Naive thymus-derived CD4-positive, alpha-beta T cell (primary cell): ENCODE data around the gene SNX13. TPM values are rescaled to one million over a fixed set of nuclear protein-coding genes. Genes with fewer than 3 reads are reported as not detected.
A peak's percentile ranks its signal among the peaks of the same experiment; 100 is the strongest.

Source experiments
- ATAC-seq: fragments of 150-1000 bp; cut with Tn5 transposase; 2 replicates; pipeline ENCODE4 v1.10.0; 2021; ENCODE audit warnings: mild to moderate bottlenecking, moderate library complexity
- CTCF ChIA-PET: fragments of 350-600 bp; sonication (Branson Sonifier 250); formaldehyde crosslinking; loops from one replicate; lab custom pipeline; 2021; ENCODE audit warnings: antibody characterized with exemption; lab: Charles Lee
- POLR2A ChIA-PET: fragments of 350-600 bp; sonication (Branson Sonifier 250); formaldehyde crosslinking; loops from one replicate; lab custom pipeline; 2021; ENCODE audit warnings: antibody characterized with exemption, inconsistent platforms; lab: Charles Lee
- DNase-seq, 9 donors: peaks; one replicate each; pipeline versions ENCODE4 v3.0.0 to v3.0.0-alpha.2; 2020 to 2022; ENCODE audit warnings: mixed read lengths in 1 of 9
- H3K27ac ChIP-seq: one replicate; pipeline ENCODE4 v1.7.0; 2013; ENCODE audit warnings: mild to moderate bottlenecking, low read depth, low read length, moderate library complexity
- H3K27me3 ChIP-seq, 2 donors: one replicate each; pipeline ENCODE4 v1.7.0; 2013; ENCODE audit warnings: low read length in 2 of 2, mild to moderate bottlenecking in 2 of 2, moderate library complexity in 2 of 2; ENCODE audit not compliant: control insufficient read depth in 2 of 2, insufficient read depth in 2 of 2
- H3K36me3 ChIP-seq, 3 experiments: 1 replicate in 2 of 3; 2 replicates in 1 of 3; pipeline ENCODE4 v1.7.0; 2013; ENCODE audit warnings: low read length in 3 of 3, mild to moderate bottlenecking in 3 of 3, moderate library complexity in 1 of 3; ENCODE audit not compliant: insufficient read depth in 3 of 3, control insufficient read depth in 2 of 3
- H3K4me1 ChIP-seq, 2 donors: one replicate each; pipeline ENCODE4 v1.7.0; 2013; ENCODE audit warnings: low read length in 2 of 2, mild to moderate bottlenecking in 2 of 2, moderate library complexity in 1 of 2; ENCODE audit not compliant: control insufficient read depth in 2 of 2, insufficient read depth in 2 of 2
- H3K4me3 ChIP-seq: 2 replicates; pipeline ENCODE4 v1.7.0; 2013; ENCODE audit warnings: mild to moderate bottlenecking, low read length
- H3K9me3 ChIP-seq, 3 experiments: 1 replicate in 2 of 3; 2 replicates in 1 of 3; pipeline ENCODE4 v1.7.0; 2013; ENCODE audit warnings: low read length in 3 of 3; ENCODE audit not compliant: control insufficient read depth in 2 of 3
- H3K27ac Mint-ChIP-seq, 9 donors: one replicate each; pipeline ENCODE4 v1.8.0; 2020 to 2022; ENCODE audit warnings: mixed read lengths in 9 of 9, mild to moderate bottlenecking in 8 of 9, moderate library complexity in 5 of 9, inconsistent platforms in 2 of 9
- H3K27me3 Mint-ChIP-seq, 5 donors: one replicate each; pipeline ENCODE4 v1.8.0; 2021 to 2022; ENCODE audit warnings: mixed read lengths in 5 of 5, mild to moderate bottlenecking in 1 of 5
- H3K36me3 Mint-ChIP-seq, 5 donors: one replicate each; pipeline ENCODE4 v1.8.0; 2020 to 2022; ENCODE audit warnings: mixed read lengths in 5 of 5, mild to moderate bottlenecking in 3 of 5, inconsistent platforms in 1 of 5
- H3K4me1 Mint-ChIP-seq, 7 donors: one replicate each; pipeline ENCODE4 v1.8.0; 2020 to 2022; ENCODE audit warnings: mixed read lengths in 7 of 7, mild to moderate bottlenecking in 3 of 7, inconsistent platforms in 1 of 7
- H3K4me3 Mint-ChIP-seq, 10 donors: one replicate each; pipeline ENCODE4 v1.8.0; 2020 to 2022; ENCODE audit warnings: mild to moderate bottlenecking in 10 of 10, mixed read lengths in 10 of 10, moderate library complexity in 6 of 10, inconsistent platforms in 2 of 10
- H3K9me3 Mint-ChIP-seq, 11 donors: one replicate each; pipeline ENCODE4 v1.8.0; 2020 to 2022; ENCODE audit warnings: mixed read lengths in 11 of 11, mild to moderate bottlenecking in 4 of 11, inconsistent platforms in 1 of 11, moderate library complexity in 1 of 11
- intact Hi-C, 2 donors: fragments of 100-400 bp; cut with micrococcal nuclease; formaldehyde crosslinking; loops; one replicate each; pipeline ENCODE4 v1.15.1; 2023
- polyA plus RNA-seq, 2 donors: library from polyadenylated mRNA; unstranded; fragments of 300-500 nt; fragmentation: Illumina TruSeq; gene quantifications; one replicate each; pipeline ENCODE4 v1.2.3, GENCODE V29; 2021
- total RNA-seq, 6 experiments: library from RNA in 5 of 6; stranded (reverse) in 5 of 6; gene quantifications; 1 replicate in 5 of 6; 2 replicates in 1 of 6; pipeline ENCODE4 v1.2.3 and lab custom pipeline; 2021 to 2026

SNX13 gene
- total and polyA plus RNA-seq, 7 experiments from 2014 or later = 10.4 to 40.9 (median 28.5) TPM

- ChIA-PET CTCF (interaction anchor here (0.6 kb wide), 2 partner anchors 154 to 275 kb away, joined by 3 read pairs; no protein-coding TSS in a partner anchor), POLR2A (no interaction called here)
- no peak overlapping the region for H3K4me3 Mint-ChIP-seq
- no peaks in the 10 kb centered on the region for H3K9me3 ChIP-seq
- intact Hi-C loops = loop anchor here in 1 of 2 donors (5.0 kb wide), 1 partner anchor 169 kb away; the partner anchor contains the start of gene SNX13
- ATAC-seq = peak; percentile 76
- peaks cover 0 to 4% (median 0%) of the 10 kb centered on the region in 5 donors for H3K36me3 Mint-ChIP-seq
- H3K27me3 Mint-ChIP-seq = no peaks in the 10 kb centered on the region
- H3K27ac ChIP-seq = no peak overlapping the region
- H3K27ac Mint-ChIP-seq = no peak overlapping the region
- H3K36me3 ChIP-seq = no peaks in the 10 kb centered on the region
- peaks cover 0 to 4% (median 0%) of the 10 kb centered on the region in 7 donors for H3K4me1 Mint-ChIP-seq
- no peaks in the 10 kb centered on the region for H3K27me3 ChIP-seq
- no peaks in the 10 kb centered on the region for H3K4me1 ChIP-seq
- no peak overlapping the region for H3K4me3 ChIP-seq
- no peaks in the 10 kb centered on the region for H3K9me3 Mint-ChIP-seq
- DNase-seq = no peak
Observed at GRCh38 chr7:17773289-17773626, 167.0 kb downstream of the SNX13 start.

- Histone ChIP-seq H3K4me3 (no peak overlapping the region), H3K27ac (no peak overlapping the region), H3K4me1 (no peaks in the 10 kb centered on the region), H3K9me3 (no peaks in the 10 kb centered on the region), H3K36me3 (no peaks in the 10 kb centered on the region), H3K27me3 (no peaks in the 10 kb centered on the region)
- Mint-ChIP-seq H3K4me1 (peaks cover 0 to 4% (median 0%) of the 10 kb centered on the region in 7 donors), H3K27me3 (no peaks in the 10 kb centered on the region), H3K9me3 (no peaks in the 10 kb centered on the region), H3K27ac (no peak overlapping the region), H3K4me3 (no peak overlapping the region), H3K36me3 (peaks cover 0 to 4% (median 0%) of the 10 kb centered on the region in 5 donors)
- ATAC-seq = no peak
- ChIA-PET POLR2A (no interaction called here), CTCF (interaction anchor here (0.6 to 1.6 kb wide), 3 partner anchors 10 to 276 kb away, joined by 3 to 5 read pairs (median 3); no protein-coding TSS in a partner anchor)
- no peak for DNase-seq
- intact Hi-C loops = loop anchor here in 1 of 2 donors (5.0 kb wide), 1 partner anchor 170 kb away; the partner anchor contains the start of gene SNX13
Observed at GRCh38 chr7:17772581-17773288, 167.6 kb downstream of the SNX13 start.

GRCh38 chr7:17771901-17772408 lies 168.3 kb downstream of the SNX13 start:
- Histone ChIP-seq H3K27me3 (no peaks in the 10 kb centered on the region), H3K36me3 (no peaks in the 10 kb centered on the region), H3K4me3 (no peak overlapping the region), H3K4me1 (no peaks in the 10 kb centered on the region), H3K9me3 (no peaks in the 10 kb centered on the region), H3K27ac (no peak overlapping the region)
- Mint-ChIP-seq H3K36me3 (peaks cover 0 to 4% (median 0%) of the 10 kb centered on the region in 5 donors), H3K4me1 (peaks cover 0 to 4% (median 0%) of the 10 kb centered on the region in 7 donors), H3K9me3 (no peaks in the 10 kb centered on the region), H3K27ac (no peak overlapping the region), H3K27me3 (no peaks in the 10 kb centered on the region), H3K4me3 (no peak overlapping the region)
- intact Hi-C loops = loop anchor here (2.0 to 5.0 kb wide), 2 partner anchors 170 to 221 kb away; partner anchors contain the start of gene SNX13 (in 1 of the 2)
- no peak for DNase-seq
- ChIA-PET POLR2A (no interaction called here), CTCF (interaction anchor here (0.6 to 1.6 kb wide), 2 partner anchors 9 to 35 kb away, joined by 3 to 5 read pairs; no protein-coding TSS in a partner anchor)
- no peak for ATAC-seq

- Histone ChIP-seq H3K36me3 (no peaks in the 10 kb centered on the region), H3K4me3 (no peak overlapping the region), H3K27me3 (no peaks in the 10 kb centered on the region), H3K9me3 (no peaks in the 10 kb centered on the region), H3K27ac (no peak overlapping the region), H3K4me1 (no peaks in the 10 kb centered on the region)
- H3K27ac Mint-ChIP-seq = no peak overlapping the region
- H3K36me3 Mint-ChIP-seq = peaks cover 0 to 4% (median 0%) of the 10 kb centered on the region in 5 donors
- peaks cover 0 to 4% (median 0%) of the 10 kb centered on the region in 7 donors for H3K4me1 Mint-ChIP-seq
- DNase-seq = no peak
- no peak overlapping the region for H3K4me3 Mint-ChIP-seq
- intact Hi-C loops = loop anchor here (1.0 to 5.0 kb wide), 5 partner anchors 171 to 574 kb away; partner anchors contain the start of gene SNX13 (in 1 of the 2)
- H3K27me3 Mint-ChIP-seq = no peaks in the 10 kb centered on the region
- peak; percentile 59 for ATAC-seq
- POLR2A ChIA-PET = no interaction called here
- H3K9me3 Mint-ChIP-seq = no peaks in the 10 kb centered on the region
- CTCF ChIA-PET = interaction anchor here (0.7 to 2.0 kb wide), 5 partner anchors 8 to 584 kb away, joined by 3 to 9 read pairs (median 3); no protein-coding TSS in a partner anchor
Observed at GRCh38 chr7:17770710-17771375, 169.5 kb downstream of the SNX13 start.

GRCh38 chr7:17769918-17770317 lies 170.4 kb downstream of the SNX13 start:
- Histone ChIP-seq H3K4me1 (no peaks in the 10 kb centered on the region), H3K9me3 (no peaks in the 10 kb centered on the region), H3K36me3 (no peaks in the 10 kb centered on the region), H3K4me3 (no peak overlapping the region), H3K27ac (no peak overlapping the region), H3K27me3 (no peaks in the 10 kb centered on the region)
- Mint-ChIP-seq H3K4me1 (peaks cover 0 to 4% (median 0%) of the 10 kb centered on the region in 7 donors), H3K27me3 (no peaks in the 10 kb centered on the region), H3K27ac (no peak overlapping the region), H3K4me3 (no peak overlapping the region), H3K36me3 (peaks cover 0 to 4% (median 0%) of the 10 kb centered on the region in 5 donors), H3K9me3 (peaks cover 0 to 4% (median 0%) of the 10 kb centered on the region in 11 donors)
- DNase-seq (peak in 8 of 9 donors; percentile 4 to 47 (median 30)), ATAC-seq (peak; percentile 70)
- CTCF ChIA-PET = interaction anchor here (0.6 to 2.0 kb wide), 5 partner anchors 223 to 585 kb away, joined by 3 to 9 read pairs (median 3); no protein-coding TSS in a partner anchor
- POLR2A ChIA-PET = no interaction called here
- intact Hi-C loops = loop anchor here (1.0 to 5.0 kb wide), 5 partner anchors 172 to 575 kb away; partner anchors contain the start of gene SNX13 (in 1 of the 2)

GRCh38 chr7:17758008-17758407 lies 182.3 kb downstream of the SNX13 start:
- H3K4me1 ChIP-seq = no peaks in the 10 kb centered on the region
- H3K36me3 Mint-ChIP-seq = peaks cover 0 to 18% (median 4%) of the 10 kb centered on the region in 5 donors
- H3K27ac Mint-ChIP-seq = no peak overlapping the region
- H3K27me3 Mint-ChIP-seq = peaks cover 0 to 4% (median 0%) of the 10 kb centered on the region in 5 donors
- no peak overlapping the region for H3K27ac ChIP-seq
- ChIA-PET POLR2A (no interaction called here), CTCF (interaction anchor here (0.7 kb wide), 1 partner anchor 17 kb away, joined by 3 read pairs; no protein-coding TSS in a partner anchor)
- H3K4me1 Mint-ChIP-seq = no peaks in the 10 kb centered on the region
- H3K36me3 ChIP-seq = no peaks in the 10 kb centered on the region
- peaks cover 0 to 4% (median 2%) of the 10 kb centered on the region in 11 donors for H3K9me3 Mint-ChIP-seq
- no peak for ATAC-seq
- no peak overlapping the region for H3K4me3 Mint-ChIP-seq
- intact Hi-C loops = no loop called here
- H3K9me3 ChIP-seq = no peaks in the 10 kb centered on the region
- H3K27me3 ChIP-seq = no peaks in the 10 kb centered on the region
- no peak for DNase-seq
- H3K4me3 ChIP-seq = no peak overlapping the region
